Measurements from ENCODE around the gene C1QL2.

C1QL2 gene

GRCh38 chr2:119137502-119137901, 21.0 kb downstream of the C1QL2 start:
- no peak for DNase-seq (ENCODE audit: low read depth)

GRCh38 chr2:119136872-119137271, 21.7 kb downstream of the C1QL2 start:
- no peak for DNase-seq (ENCODE audit: low read depth)

- no peak for DNase-seq (ENCODE audit: low read depth)
Observed at GRCh38 chr2:119136093-119136492, 22.5 kb downstream of the C1QL2 start.

GRCh38 chr2:119134775-119135174, 23.8 kb downstream of the C1QL2 start:
- no peak for DNase-seq (ENCODE audit: low read depth)

- DNase-seq (ENCODE audit: low read depth): no peak
Observed at GRCh38 chr2:119126650-119127049, 31.9 kb downstream of the C1QL2 start.

GRCh38 chr2:119123389-119123788, 35.2 kb downstream of the C1QL2 start:
- DNase-seq (ENCODE audit: low read depth): no peak

GRCh38 chr2:119122663-119123062, 35.9 kb downstream of the C1QL2 start:
- DNase-seq (ENCODE audit: low read depth): no peak

GRCh38 chr2:119119999-119120756, 38.4 kb downstream of the C1QL2 start:
- no peak for DNase-seq (ENCODE audit: low read depth)

- DNase-seq (ENCODE audit: low read depth): no peak
Observed at GRCh38 chr2:119119076-119119785, 39.3 kb downstream of the C1QL2 start.

GRCh38 chr2:119117891-119118882, 40.4 kb downstream of the C1QL2 start:
- DNase-seq (ENCODE audit: low read depth): no peak

GRCh38 chr2:119117408-119117807, 41.1 kb downstream of the C1QL2 start:
- no peak for DNase-seq (ENCODE audit: low read depth)

- no peak for DNase-seq (ENCODE audit: low read depth)
Observed at GRCh38 chr2:119116411-119117295, 41.9 kb downstream of the C1QL2 start.

GRCh38 chr2:119114266-119114665, 44.3 kb downstream of the C1QL2 start:
- no peak for DNase-seq (ENCODE audit: low read depth)

GRCh38 chr2:119113489-119113770, 45.1 kb downstream of the C1QL2 start:
- DNase-seq (ENCODE audit: low read depth): no peak

GRCh38 chr2:119112770-119113488, 45.6 kb downstream of the C1QL2 start:
- no peak for DNase-seq (ENCODE audit: low read depth)

GRCh38 chr2:119112230-119112629, 46.3 kb downstream of the C1QL2 start:
- DNase-seq (ENCODE audit: low read depth): no peak

GRCh38 chr2:119111115-119111975, 47.2 kb downstream of the C1QL2 start:
- no peak for DNase-seq (ENCODE audit: low read depth)

GRCh38 chr2:119109866-119110265, 48.7 kb downstream of the C1QL2 start:
- DNase-seq (ENCODE audit: low read depth): no peak

GRCh38 chr2:119108186-119108585, 50.4 kb downstream of the C1QL2 start:
- no peak for DNase-seq (ENCODE audit: low read depth)

All from T follicular helper cell (primary cell).